Measurements from ENCODE around the gene ZNF526. TPM values are rescaled to one million over a fixed set of nuclear protein-coding genes. Genes with fewer than 3 reads are reported as not detected.
A peak's percentile ranks its signal among the peaks of the same experiment; 100 is the strongest.

Gene ZNF526
- total and polyA plus RNA-seq, 3 donors from 2014 or later: 10.1 to 12.2 (median 10.1) TPM

- H3K27ac ChIP-seq: peak overlapping the region; percentile 55 to 90
- whole genome bisulfite sequencing, 2 donors: 2% methylated on average over 44 to 45 of the region's 45 CpGs
- peaks cover 60% of the 10 kb centered on the region for H3K4me1 ChIP-seq
- peak overlapping the region; percentile 76 to 94 for H3K4me3 ChIP-seq
- no peaks in the 10 kb centered on the region for H3K9me3 ChIP-seq
- peak; percentile 61 to 78 (median 67) for TF ChIP-seq CTCF (IDR thresholded peaks at IDR 0.05)
- TF ChIP-seq POLR2A (IDR thresholded peaks at IDR 0.05): no peak
- no peaks in the 10 kb centered on the region for H3K36me3 ChIP-seq (ENCODE audit: low read depth, missing control alignments)
- intact Hi-C loops (cut with DNase I; ENCODE audit: low total_unique reads): loop anchor here (5.0 kb wide), 1 partner anchor 48 kb away; no protein-coding TSS in a partner anchor
- H3K27me3 ChIP-seq: no peaks in the 10 kb centered on the region
- DNase-seq: peak; percentile 97
These were observed 24.5 kb downstream of the ZNF526 start for GRCh38 chr19:42244347-42245220.

- intact Hi-C loops (cut with DNase I; ENCODE audit: low total_unique reads): loop anchor here (5.0 kb wide), 1 partner anchor 47 kb away; no protein-coding TSS in a partner anchor
- H3K4me3 ChIP-seq: peak overlapping the region in 1 of 2 donors; percentile 76
These were observed 25.1 kb downstream of the ZNF526 start for GRCh38 chr19:42245231-42245630.

GRCh38 chr19:42246143-42246921, 26.2 kb downstream of the ZNF526 start:
- peak; percentile 58 to 67 (median 61) for TF ChIP-seq CTCF (IDR thresholded peaks at IDR 0.05)
- TF ChIP-seq POLR2A (IDR thresholded peaks at IDR 0.05): no peak
- peak overlapping the region; percentile 52 to 75 for H3K27ac ChIP-seq
- H3K27me3 ChIP-seq: no peaks in the 10 kb centered on the region
- no peak overlapping the region for H3K4me3 ChIP-seq
- WGBS, 2 donors: 24 to 42% methylated on average over 7 to 10 of the region's 10 CpGs
- no peaks in the 10 kb centered on the region for H3K9me3 ChIP-seq
- H3K4me1 ChIP-seq: peaks cover 67% of the 10 kb centered on the region
- peak; percentile 88 for DNase-seq
- intact Hi-C loops (cut with DNase I; ENCODE audit: low total_unique reads): loop anchor here (5.0 kb wide), 1 partner anchor 46 kb away; no protein-coding TSS in a partner anchor
- no peaks in the 10 kb centered on the region for H3K36me3 ChIP-seq (ENCODE audit: low read depth, missing control alignments)

More at GRCh38 chr19:42245231-42245630, 25.1 kb downstream of the ZNF526 start:
- H3K4me1 ChIP-seq: peaks cover 66% of the 10 kb centered on the region
- H3K36me3 ChIP-seq (ENCODE audit: low read depth, missing control alignments): no peaks in the 10 kb centered on the region
- 45 to 68% methylated on average over 10 of the region's 10 CpGs for WGBS, 2 donors
- no peaks in the 10 kb centered on the region for H3K9me3 ChIP-seq
- peak overlapping the region; percentile 55 to 90 for H3K27ac ChIP-seq
- no peak for DNase-seq
- H3K27me3 ChIP-seq: no peaks in the 10 kb centered on the region
- TF ChIP-seq CTCF (IDR thresholded peaks at IDR 0.05) (no peak), POLR2A (IDR thresholded peaks at IDR 0.05) (no peak)

- Histone ChIP-seq H3K4me3 (no peak overlapping the region), H3K4me1 (peaks cover 70% of the 10 kb centered on the region), H3K27ac (peak overlapping the region; percentile 52 to 75), H3K9me3 (no peaks in the 10 kb centered on the region), H3K36me3 (ENCODE audit: low read depth, missing control alignments) (no peaks in the 10 kb centered on the region), H3K27me3 (no peaks in the 10 kb centered on the region)
- intact Hi-C loops (cut with DNase I; ENCODE audit: low total_unique reads): loop anchor here (5.0 kb wide), 1 partner anchor 45 kb away; no protein-coding TSS in a partner anchor
- WGBS, 2 donors: 51 to 53% methylated on average over 6 to 7 of the region's 7 CpGs
- DNase-seq: peak; percentile 78
- TF ChIP-seq CTCF (IDR thresholded peaks at IDR 0.05) (no peak), POLR2A (IDR thresholded peaks at IDR 0.05) (no peak)
These were observed 27.0 kb downstream of the ZNF526 start for GRCh38 chr19:42246922-42247639.
